Kasumi-1 (cell line): ENCODE data around the gene SORD.
"Not testable (repeated sequence)": the region's sequence is repeated elsewhere in the genome, so short reads cannot be mapped to it uniquely, and the experiment has no call there.

Experiments
- DNase-seq, 2 experiments: peaks; one replicate each; lab custom pipeline; 2025; lab: John Stamatoyannopoulos, UW

The SORD gene

DNA sequence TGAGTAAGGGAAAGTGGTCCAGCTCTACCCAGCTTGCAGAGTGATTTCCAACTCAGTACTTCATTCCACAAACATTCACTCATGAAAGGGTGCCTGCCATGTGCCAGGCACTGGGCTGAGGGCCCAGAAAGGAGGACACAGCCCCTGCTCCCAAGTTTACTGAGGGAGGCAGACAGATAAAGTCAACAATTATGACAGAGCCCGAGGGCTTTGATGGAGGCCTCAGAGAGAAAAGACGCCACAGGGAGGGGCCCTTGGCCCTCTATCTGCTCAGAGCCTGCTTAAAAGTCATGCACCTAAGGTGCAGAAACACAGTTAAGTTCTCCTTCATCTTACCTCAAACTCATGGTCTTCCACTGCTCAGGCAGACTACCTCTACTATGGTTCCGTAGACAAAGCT is 1.7 kb downstream of the SORD start:
- DNase-seq = not testable (repeated sequence)

DNA sequence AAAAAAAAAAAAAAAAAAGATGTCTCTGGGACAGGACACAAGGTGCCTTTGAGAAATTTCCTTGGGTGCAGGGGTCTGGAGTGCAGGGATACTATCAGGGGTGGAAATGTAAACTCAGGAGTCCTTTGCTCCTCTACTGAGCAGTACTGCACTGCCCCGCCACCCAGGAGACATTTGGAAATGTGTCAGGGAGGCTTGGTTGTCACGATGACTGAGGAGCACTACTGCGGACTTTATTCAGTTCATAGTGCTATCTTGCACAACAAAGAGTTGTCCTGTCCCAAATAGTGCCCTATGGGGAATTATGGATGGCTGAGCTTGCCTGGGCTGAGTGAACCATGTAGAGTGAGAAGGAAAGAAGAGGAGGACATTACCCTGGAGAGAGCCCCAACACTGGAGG is 2.6 kb downstream of the SORD start:
- not testable (repeated sequence) for DNase-seq

DNA sequence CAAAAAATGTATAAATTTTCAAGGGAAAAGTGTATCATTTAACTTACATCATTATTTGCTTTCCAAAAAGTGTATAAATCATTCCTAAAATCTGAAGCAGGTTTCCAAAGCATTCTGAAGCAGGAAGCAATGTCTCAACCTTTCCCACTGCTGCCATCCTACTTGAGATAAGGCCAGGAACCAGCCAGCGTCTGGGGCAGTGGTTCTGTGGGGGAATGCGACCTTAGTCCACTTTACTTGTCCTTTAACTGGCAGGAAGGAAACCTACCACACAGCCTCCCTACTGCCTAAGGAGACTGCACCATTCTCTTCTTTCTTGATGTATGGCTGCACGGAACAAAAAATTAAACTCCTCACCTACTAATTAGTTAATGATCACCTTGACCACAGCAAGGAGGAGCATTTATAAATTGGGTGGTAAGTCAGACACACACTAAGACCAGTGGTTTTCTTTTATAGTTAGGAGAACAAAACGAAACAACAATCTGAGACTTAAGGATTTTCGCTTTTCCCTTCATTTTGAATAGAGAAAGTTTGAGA is 3.7 kb downstream of the SORD start:
- DNase-seq = no peak

DNA sequence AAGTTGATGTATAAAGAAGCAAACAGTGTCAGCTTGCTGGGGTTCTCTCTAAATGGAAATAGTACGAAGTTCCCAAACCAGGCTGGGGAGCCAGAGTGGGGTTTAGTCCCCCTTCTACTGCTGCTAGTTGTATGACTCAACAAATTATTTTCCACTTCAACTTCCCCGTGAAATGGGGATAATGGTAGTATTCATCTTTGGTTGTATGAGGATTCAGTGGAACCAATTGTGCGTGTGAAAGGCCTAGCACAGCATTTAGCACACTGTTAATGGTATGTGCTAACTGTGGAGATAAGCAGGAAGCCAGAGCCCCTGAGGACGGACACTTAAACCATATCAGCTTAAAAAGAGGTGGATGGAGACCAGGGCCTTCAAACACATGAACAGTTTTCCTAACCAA is 4.2 kb downstream of the SORD start:
- DNase-seq = no peak

DNA sequence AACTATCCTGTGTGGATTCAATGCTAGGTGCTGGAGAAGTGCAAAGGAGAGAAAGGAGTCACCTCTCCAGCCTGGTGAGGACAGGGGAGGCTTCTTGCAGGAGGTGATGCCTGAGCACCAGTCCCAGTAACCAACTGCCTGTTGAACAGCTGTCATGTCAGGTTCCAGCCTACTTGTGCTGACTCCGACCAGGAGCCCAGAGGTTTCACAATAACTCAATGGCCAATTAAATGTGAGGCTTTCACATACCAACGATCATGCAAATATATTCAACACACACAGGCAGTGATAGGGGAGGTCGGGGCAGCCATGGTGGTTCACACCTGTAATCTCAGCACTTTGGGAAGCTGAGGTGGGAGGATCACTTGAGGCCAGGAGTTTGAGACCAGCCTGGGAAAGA is 7.7 kb downstream of the SORD start:
- DNase-seq = no peak

DNA sequence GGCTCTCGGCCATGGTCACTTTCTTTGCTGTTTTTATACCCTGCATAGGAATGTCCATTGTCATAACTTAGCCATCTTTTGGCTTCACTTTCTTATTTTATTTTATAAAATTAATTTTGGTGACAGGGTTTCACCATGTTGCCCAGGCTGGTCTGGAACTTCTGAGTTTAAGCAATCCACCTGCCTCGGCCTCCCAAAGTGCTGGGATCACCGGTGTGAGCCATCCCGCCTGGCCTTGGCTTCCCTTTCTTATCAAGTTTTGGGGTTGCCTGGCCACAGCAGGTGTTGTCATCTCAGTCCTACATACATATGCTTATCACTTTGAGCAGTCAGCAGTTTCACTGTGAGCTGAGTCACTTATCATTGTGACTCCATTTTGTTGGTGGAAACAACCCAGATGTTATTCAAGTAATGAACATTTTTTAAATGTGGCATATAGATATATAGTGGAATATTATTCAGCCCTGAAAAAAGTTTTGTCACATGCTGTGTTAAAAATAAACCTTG is 8.6 kb downstream of the SORD start:
- DNase-seq = not testable (repeated sequence)

DNA sequence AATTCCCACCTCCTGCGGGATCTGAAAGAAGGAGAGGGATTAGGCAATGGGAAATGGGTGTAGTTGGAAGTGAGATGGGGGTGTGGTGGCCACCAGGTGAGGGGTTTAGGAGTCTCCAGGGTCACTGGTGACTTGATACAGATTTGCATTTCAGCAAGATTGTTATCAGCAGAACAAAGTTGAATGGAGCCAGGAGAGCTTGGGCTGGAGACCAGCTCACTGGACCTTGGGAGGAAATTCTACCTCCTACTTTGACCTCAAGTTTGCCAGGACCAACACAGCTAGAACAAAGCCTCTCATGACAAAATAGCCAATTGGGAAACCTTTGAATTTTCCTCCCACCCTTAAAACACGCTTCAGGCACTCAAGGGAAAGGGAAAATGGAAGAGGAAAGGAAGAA is 9.5 kb downstream of the SORD start:
- DNase-seq = not testable (repeated sequence)

DNA sequence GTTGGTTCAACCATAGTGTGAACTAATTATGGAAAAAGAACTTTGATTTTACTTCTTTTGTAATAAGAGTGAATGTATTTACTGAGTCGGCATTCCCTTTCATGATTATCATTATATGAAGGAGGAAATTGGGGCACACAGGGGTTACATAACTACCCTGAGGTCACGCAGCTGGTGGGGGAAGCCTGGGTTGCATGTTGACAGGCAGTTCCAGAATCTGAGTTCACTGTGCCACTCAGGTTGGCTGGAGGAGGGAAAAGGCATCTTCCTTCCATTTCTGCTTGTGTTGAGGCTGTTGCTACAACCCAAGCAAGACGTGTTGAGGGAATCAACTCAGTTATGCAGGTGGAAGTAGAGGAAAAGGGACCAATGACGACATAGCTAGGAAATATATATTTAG is 11.1 kb downstream of the SORD start:
- not testable (repeated sequence) for DNase-seq

DNA sequence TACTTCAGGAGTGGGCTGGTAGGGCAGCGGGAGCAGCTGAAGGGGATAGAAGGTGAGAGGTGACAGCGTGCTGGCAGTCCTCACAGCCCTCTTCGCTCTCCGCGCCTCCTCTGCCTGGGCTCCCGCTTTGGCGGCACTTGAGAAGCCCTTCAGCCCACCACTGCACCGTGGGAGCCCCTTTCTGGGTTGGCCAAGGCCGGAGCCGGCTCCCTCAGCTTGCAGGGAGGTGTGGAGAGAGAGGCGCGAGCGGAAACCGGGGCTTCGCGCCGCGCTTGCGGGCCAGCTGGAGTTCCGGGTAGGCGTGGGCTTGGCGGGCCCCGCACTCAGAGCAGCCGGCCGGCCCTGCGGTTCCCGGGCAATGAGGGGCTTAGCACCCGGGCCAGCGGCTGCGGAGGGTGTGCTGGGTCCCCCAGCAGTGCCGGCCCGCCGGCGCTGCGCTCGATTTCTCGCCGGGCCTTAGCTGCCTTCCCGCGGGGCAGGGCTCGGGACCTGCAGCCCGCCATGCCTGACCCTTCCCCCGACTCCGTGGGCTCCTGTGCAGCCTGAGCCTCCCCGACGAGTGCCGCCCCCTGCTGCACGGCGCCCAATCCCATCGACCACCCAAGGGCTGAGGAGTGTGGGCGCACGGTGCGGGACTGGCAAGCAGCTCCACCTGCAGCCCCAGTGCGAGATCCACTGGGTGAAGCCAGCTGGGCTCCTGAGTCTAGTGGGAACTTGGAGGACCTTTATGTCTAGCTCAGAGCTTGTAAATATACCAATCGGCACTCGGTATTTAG is 11.8 kb downstream of the SORD start:
- not testable (repeated sequence) for DNase-seq

DNA sequence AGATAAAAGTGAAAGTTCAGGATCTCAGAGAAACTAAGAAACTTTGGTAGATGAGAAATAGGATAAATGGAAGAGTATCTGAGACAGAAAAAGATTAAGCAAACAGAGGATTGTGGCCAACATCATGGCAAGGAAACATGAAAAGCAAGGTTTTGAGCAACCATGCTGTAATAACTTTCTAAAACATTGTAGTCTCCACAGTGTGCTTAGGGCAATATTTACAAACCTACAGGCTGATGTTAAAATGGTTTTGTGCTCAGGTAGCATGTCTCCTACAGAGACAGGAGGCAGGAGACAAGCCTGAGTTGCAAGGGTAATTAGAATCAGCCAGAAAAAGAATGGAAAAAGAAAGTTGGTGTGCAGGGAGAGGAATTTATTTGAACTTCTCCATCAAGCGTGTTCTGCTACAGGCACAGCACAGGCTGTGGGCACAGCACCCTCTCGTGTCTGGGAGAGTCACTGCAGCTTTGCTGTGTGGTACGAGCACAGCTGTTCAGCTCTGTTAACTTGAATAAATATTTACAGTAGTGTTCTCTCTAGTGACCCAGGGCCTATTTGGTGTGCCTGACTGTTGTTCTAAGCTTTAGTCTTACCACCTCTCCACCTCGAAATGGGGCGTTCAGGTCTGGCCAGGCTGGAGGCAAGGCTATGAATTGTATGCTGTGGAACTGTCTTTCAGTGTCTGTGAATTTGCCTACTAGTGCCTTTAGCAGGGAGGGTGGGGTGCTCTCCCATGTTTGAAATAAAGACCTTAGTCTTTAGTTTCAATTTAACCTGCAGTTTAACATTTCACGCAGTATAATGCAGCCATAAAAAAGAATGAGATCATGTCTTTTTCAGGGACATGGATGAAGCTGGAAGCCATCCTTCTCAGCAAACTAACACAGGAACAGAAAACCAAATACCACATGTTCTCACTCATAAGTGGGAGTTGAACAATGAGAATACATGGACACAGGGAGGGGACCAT is 14.1 kb downstream of the SORD start:
- peak; percentile 33 to 38 for DNase-seq

DNA sequence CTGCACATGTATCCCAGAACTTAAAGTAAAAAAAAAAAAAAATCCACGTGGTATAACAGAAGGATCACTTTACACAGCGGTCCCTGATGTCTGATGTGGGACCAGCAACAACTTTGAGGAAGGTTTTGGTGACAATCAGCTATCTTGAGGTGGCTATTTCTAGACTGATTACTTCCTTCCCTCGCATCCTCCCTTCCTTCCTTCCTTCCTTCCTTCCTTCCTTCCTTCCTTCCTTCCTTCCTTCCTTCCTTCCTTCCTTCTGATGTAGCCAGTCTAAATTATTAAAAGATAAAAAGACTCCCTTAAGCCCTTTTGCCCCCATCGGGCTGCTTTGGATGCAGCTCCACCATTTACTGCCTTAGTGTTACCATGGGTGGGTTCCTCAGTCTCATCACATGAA is 14.9 kb downstream of the SORD start:
- no peak for DNase-seq

DNA sequence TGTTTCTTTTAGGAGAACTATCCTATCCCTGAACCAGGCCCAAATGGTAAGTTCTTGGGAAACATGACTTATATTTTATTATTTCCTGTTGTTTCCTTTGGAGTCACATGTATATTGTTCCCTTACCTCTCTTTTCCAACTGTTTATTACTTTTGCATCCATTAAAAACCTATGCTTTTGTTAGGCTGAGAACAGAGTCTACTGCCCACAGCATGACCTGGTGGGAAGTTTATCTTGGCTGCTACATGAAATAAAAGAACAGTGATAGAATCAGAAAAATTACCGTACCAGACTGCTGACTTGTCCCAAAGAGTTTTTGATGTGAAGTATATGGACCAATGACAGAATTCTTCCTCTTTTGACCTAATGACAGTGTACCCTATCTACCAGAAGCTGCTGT is 17.4 kb downstream of the SORD start:
- DNase-seq = not testable (repeated sequence)

DNA sequence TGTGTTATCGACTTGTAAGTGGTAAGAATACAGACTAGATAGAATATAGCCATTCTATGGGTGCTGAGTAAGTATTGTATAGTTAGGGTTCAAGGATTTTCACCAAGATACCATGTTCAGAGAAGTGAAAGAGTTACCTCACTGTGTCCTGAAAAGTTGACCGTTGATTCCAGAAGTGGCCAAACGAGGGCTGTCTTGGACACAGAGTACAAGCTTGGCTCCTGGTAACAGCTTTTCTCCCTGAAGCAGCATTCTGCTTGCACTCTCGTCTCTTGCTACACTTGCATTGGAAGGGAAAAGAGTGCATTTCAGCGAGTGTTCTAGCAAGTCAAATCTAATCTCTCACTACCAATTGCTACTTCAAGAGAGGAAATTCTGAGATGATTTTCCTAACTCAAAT is 18.5 kb downstream of the SORD start:
- DNase-seq = not testable (repeated sequence)

DNA sequence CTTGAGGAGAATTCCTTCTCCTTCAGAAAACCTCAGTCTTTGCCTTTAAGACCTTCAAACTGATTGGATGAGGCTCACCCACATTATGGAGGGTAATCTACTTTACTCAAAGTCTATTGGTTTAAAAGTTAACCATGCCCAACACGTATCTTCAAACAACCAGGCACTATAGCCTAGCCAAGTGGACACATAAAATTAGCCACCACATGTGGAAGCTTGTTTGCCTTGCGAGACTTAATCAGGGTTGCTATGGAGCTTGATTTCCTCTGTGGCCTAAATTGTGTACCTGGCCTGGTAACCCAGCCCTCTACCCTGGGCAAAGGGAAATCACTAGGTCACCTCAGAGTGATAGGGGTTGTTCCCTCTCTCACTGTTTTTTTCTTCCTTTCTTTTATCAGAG is 19.9 kb downstream of the SORD start:
- not testable (repeated sequence) for DNase-seq

DNA sequence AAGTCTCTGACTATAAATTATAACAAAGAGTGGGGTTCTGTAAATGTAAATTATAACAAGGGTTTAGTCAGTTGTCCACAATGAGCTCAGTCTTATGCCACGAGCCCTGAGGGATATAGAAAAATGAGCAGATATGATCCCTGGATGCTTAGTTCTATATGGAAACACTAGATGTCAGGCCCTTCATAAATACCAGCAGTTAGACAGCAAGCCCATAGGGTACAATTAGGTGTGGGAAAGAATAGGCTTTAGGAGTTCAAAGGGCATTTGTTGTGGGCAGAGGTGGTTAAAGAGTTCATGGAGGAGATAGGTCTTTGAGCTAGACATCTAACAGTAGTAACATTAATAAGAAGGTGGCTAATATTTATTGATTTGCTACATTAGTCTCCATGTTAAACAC is 21.3 kb downstream of the SORD start:
- DNase-seq = not testable (repeated sequence)

DNA sequence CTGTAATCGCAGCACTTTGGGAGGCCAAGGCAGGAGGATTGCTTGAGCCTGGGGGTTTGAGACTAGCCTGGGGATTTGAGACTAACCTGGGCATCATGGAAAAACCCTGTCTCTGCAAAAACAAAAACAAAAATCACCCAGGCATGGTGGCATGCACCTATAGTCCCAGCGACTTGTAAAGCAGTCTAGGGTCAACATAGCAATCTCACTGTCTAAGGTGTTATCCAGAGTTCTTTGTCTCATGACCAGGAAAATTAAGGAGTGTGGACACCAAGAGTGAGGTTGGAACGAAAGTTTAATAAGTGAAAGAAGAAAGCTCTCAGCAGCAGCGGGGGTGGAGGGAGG is 25.4 kb downstream of the SORD start:
- not testable (repeated sequence) for DNase-seq

DNA sequence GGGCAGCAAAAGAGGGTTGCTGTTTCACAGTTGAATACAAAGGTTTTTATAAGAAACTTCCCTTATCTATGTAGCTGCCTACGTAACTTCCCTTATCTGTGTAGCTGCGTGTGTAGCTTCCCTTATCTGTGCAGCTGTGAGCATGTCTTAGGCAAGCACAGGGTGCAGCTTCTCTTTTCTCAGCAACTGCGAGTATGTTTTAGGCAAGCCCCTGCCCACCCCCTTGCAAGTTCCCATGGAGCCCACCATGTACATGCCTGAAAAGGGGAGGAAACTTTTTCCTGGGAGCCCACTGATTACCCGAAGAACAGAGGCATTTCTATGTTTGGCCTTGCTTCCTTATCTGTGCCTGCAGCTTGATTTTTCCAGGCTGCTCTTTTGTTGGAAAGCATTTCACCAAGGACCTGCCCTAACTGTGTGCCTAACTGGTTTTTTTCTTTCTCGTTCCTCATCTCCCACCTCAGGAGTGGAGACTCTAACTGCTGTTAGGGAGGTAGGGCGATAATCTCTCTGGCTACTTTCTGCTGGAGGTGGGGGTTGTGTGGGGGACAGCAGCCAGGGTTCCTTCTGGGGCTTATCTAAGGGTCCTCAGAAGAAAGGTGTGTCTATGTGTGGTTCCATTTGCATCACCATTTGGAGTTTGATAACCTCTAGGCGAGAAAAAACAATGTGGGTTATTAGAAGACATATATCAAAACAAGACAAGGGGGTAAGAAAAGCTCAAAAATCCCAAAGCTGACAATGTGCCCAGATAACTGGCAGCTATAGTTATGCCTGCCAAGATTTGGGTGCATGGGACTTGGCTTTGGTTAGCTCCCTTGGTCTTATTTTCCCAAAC is 26.0 kb downstream of the SORD start:
- peak; percentile 82 to 87 for DNase-seq

DNA sequence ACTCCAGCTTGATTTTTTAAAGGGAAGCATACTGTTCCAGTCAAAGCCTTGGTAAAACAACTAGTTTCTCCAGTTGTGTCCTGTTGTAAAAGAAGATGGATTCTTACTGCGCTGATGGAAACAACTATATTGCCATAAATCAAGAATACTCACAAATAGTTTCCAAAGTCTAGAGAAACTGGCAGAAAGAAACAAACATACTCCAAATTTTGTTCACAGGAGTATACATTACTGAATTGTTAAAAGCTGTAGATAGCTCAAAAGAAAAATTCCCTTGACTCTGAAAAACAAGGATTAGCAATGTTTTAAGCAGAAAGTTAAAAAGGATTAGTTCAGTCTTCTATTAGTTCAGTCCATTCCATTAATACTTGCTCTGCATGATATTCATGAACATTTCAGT is 27.6 kb downstream of the SORD start:
- DNase-seq = no peak

DNA sequence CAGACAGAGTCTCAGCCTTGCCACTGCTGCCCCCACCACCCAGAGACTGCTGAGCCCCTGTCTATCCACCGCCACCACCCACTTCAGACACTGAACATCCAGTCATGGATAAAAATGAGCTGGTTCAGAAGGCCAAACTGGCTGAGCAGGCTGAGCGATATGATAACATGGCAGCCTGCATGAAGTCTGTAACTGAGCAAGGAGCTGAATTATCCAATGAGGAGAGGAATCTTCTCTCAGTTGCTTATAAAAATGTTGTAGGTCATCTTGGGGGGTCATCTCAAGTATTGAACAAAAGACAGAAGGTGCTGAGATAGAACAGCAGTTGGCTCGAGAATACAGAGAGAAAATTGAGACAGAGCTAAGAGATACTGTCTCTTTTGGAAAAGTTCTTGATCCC is 29.7 kb downstream of the SORD start:
- DNase-seq = not testable (repeated sequence)

DNA sequence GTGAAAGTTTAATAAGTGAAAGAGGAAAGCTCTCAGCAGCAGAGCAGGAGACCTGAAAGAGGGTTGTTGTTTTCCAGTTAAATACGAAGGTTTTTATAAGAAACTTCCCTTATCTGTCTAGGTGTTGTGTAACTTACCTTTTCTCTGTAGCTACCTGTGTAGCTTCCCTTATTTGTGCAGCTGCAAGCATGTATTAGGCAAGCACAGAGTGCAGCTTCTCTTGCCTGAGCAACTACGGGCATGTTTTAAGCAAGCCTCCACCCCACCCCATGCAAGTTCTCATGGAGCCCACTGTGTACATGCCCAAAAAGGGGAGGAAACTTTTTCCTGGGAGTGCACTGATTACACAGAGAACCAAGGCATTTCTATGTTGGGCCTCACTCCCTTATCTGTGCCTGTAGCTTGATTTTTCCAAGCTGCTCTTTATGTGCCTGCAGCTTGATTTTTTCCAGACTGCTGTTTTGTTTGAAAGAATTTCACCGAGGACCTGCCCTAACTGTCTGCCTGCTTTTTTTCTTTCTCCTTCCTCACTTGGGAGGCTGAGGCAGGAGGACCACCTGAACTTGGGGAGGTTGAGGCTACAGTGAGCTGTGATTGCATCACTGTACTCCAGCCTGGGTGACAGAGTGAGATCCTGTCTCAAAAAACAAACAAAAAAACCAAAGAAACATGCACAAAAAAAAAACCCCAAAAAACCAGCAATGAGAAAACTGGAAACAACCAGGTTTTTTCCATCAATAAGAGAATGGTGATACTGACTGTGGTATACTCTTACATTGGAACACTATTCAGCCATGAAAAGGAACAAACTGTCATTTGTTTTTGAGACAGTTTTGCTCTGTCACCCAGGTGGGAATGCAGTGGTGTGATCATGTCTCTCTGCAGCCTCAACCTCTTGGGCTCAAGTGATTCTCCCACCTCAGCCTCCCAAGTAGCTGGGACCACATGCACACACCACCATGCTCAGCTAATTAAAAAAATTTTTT is 36.0 kb downstream of the SORD start:
- not testable (repeated sequence) for DNase-seq
